Stimulated activated CD4-positive, alpha-beta T cell treated with anti-CD3 and anti-CD28 coated beads, Interleukin-2, amount 100 ng/mL, for 48 hours (primary cell): ENCODE results near the gene TGFBR2.

Source experiments
- DNase-seq, 2 donors: peaks; one replicate each; pipeline ENCODE4 v3.0.0-alpha.2; 2020

Gene TGFBR2

DNA sequence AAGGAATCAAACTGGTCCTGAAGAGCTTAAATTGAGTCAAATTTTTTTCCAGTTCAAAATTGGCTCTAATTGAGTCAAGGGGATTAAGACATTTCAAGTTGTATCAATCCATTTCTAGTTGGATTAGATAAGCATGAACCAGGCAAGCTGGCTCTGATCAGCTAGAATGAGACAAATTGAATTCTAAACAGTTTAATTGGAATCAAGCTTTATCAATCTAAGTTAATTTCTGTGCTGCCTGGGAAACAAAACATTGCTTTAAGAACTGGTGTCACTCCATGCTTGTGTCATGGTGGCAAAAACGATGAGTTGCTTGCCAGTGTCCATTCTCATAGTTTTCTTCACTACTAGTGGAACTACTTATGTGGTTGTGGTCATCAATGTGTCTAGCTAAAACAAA lies 116.8 kb downstream of the TGFBR2 start:
- DNase-seq: no peak

DNA sequence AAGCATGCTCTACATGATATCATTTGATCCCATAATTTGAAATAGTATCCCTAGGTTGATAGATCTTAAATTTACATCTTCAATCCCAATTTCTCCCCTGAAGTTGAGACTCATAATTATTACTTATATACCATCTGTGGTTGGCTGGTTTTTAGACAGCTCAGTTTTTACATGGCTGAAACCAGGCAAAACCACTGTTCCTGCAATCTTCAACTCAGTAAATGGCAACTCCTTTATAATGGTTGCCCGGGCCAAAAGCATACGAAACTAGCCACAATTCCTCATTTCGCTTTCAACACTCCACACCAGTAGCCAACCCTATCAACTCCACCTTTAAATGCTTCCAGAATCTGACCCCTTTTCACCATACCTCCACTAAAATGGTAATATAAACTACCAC lies 118.5 kb downstream of the TGFBR2 start:
- no peak for DNase-seq

DNA sequence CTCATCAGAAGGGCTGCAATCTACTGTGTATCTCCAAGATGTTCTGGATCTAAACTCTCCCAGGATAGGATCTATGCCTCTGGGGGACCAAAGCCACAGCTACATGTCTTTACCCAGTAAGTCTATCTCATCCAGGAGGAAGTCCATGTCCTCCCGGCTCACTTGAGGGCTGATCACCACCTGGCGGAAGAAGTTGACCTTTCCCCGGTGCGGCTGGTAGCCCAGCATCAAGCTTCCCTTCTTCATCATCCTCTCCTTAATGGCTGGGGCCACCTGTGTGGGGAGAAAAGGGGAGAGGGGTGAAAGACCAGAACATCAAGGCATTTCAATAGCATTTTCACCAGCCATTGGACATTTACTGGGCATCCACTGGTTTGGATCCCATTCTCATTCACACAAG lies 121.7 kb downstream of the TGFBR2 start:
- DNase-seq: no peak

DNA sequence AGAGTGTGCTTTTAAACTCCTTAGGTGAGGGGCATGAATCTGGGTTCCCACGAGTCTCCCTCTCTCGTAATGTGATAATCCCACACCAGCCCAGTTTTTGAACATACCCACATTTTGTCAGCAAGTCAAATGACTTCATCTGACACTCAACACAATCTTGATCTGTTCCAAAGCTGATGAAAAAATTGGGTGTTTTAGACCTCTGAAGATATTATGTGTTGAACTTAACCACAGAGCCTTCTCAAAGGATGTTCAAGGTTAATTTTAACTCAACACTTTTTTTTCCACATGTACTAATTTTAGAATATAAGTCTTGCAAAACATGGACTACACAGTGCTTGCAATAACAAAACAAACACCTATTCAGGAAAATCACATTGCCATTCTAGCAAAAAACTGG lies 123.1 kb downstream of the TGFBR2 start:
- DNase-seq: no peak

DNA sequence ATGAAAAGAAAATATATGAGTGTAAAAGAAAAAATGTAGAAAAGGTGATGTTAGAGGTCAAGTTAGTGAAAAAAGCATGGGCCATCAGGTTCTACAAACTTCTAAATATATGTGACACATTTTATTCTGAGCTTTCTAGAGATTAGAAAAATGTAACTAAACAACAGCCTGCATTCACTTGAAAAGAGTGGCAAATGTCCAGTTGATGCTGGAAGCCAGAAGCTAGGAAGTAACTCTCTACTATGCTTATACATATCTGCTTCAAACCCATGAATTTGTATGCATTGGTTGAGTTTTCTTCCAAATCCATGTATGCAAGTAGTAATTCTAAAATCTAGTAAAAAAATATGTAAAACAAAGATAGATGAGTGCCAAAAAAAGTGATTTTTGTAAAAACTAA lies 123.5 kb downstream of the TGFBR2 start:
- DNase-seq: no peak

DNA sequence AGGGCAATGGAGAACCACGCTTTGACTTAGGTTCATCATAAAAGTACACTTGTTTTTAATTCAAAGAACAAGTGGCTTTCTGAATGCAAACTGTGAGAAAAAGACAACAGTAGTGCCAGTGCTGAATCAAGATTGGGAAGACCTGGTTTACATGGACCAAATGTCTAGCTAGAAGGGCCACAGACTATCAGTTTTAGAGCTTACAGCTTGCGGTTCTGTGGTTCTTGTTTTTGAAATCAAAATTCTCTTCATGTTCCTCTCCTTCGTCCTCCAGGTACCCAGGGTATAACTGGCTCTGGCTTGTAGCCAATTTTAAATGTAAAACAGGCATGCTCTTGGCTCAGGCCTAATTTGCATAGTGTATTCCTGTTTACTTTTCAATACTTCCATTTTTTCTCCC lies 124.6 kb downstream of the TGFBR2 start:
- DNase-seq: no peak

DNA sequence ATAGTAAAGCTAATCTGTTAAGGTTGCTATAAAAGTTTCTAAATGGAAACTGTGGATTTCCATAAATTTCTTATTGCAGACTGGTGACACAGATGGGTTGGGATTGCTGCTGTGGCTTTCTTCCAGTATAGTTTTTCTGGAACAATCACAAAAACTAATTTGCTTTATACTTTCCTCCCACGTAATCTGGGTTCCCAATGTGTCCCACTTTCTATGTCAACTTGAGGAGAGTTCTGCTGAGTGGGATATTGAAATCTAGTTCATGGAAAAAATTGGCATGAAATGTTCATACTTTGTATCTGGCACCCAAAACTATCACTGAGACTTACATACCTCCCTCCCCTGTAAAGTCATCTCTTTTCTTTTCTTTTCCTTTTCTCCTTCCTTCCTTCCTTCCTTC lies 126.8 kb downstream of the TGFBR2 start:
- no peak for DNase-seq

DNA sequence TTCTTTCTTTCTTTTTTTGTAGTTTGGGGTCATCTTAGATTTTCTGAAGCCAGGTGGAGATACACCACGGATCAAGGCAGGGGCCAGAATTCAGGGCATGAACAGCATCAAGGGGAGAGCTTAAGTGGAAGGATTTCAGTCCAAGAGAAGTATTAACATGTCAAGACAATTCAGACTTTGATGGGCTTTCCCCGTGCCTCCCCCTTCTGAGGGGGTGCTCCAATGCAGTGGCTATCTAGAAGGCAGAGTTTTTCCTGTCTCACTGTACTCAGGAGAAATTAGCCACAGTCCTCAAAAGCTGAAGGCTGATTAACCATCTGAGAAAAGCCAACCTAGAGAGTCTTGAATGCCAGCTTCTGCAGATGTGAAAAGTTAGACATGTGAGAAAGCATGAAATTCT lies 127.3 kb downstream of the TGFBR2 start:
- DNase-seq: no peak

DNA sequence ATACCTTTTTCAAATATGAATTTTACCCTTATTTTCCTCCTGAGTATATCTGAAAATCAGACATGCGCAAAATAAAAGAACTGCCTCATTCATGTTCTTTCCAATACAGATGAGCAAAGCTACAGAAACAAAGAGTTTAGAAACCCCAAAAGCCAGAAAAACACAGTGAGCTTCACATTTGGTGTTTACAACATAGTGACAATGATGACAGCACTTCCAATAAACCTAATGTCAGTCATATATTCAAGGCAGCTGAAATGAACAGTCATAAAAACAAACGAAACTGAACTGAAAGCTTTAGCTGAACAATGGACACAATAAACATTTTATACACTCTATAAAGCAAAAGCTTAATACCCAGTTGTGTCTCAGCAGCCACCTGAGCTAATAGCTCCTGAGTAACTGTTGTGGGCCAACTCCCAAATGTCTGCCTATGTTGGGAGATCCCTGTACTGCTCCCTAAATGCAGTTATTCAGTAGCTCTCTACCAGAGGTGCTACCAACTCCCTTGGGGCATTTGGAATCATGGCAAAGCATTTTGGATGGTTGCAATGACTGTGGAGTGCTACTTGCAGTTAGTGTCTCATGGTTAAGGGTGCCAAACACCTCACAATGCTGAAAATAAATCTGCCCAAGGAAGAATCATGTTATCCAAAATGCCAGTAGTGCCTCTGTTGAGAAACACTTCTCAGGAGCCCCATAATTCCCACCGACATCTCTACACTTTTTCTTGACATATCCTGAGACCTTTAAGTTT lies 131.5 kb downstream of the TGFBR2 start:
- DNase-seq: no peak

DNA sequence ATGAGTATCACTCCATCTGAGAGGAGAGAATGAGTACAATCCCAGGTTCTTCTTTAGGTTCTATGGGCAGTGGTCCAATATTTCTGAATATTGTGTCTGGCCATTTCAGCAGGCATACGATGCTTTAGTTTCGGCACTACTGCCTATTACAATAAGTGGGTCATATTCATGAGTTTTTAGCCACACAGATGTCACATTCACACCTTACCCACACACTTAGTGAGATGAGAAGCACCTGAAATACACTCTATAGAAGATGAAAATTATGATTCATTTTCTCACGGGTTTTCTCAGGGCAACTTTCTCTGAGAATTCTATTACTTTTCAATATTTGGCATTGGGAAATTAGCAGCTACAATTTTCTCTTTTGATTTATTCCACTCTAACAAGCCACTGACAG lies 132.2 kb downstream of the TGFBR2 start:
- no peak for DNase-seq

DNA sequence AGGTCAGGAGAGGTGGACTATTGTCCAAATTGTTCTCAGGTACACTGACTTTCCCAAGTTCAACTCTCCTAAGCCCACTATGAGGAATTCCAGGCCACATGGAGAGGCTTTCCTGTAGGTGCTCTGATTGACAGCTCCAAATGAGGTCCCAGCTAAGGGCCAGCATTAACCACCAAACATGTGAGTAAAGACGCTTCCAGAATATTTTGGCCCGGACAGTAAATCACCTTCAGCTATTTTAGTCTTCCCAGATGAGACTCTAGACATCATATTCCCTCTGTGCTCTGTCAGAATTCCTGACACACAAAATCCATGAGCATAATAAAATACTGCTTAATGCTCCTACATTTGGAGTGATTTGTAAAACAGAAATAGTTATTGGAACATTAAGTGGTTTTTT lies 135.5 kb downstream of the TGFBR2 start:
- no peak for DNase-seq

DNA sequence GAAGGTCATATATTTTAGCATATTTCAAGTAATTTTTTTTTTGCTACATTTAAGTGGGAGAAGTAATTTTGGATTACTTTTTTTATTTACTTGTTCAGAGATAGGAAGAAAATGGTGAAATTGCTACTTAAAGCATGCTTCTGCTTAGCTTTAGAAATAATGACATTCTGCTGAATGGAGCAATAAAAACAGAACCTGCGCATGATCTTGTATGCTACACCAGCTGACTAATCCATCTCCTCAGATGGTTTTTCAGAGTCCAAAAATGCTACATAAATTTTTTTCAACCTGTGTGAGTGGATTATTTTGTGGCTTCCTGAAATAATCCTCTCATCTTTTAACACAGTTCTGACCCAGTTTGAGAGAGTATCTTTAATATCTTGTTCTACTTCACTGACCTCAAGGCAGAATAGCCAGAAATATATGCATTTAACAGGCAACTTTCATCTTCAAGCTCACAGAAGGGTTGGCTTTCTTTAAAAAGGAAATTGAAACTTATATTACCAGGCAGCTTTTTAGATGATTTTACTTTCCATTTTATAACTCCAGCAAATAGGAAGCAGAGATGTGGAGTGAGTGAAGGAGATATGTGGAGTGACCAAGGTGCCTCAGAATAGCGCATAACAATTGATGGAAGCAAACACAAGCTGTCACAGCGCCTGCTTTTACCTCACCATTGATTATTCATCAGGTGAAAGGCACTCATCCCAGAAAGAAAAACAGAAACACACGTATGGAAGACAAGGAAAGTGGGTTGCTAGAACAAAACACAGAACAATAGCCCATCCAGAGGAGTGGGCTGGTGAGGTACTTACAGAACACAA lies 136.6 kb downstream of the TGFBR2 start:
- no peak for DNase-seq
